ENCODE results near the gene TTN.
"Not testable (repeated sequence)": the region's sequence is repeated elsewhere in the genome, so short reads cannot be mapped to it uniquely, and the experiment has no call there.

The TTN gene

DNA sequence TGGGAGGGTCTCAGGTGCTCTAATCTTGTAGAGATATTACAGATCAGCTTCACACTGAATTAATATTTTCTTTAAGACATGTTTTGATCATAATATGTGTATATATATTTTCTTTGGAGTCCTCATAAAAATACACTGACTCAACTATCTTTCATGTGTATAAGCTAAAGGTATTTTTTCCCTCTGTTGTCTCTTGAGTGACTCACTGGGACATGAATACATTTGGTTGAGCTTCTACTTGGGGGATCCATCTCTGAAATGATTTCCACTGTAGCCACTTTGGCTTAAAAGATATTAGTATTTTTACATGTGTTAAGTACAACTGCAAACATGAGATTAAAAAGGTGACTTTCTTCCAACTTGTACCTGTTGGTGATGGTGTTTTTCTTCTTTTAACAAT lies 140.8 kb downstream of the TTN start:
- H3K79me2 ChIP-seq (ENCODE audit: insufficient read depth, low read depth) = no peaks in the 10 kb centered on the region
- TF ChIP-seq, protein P1, sequence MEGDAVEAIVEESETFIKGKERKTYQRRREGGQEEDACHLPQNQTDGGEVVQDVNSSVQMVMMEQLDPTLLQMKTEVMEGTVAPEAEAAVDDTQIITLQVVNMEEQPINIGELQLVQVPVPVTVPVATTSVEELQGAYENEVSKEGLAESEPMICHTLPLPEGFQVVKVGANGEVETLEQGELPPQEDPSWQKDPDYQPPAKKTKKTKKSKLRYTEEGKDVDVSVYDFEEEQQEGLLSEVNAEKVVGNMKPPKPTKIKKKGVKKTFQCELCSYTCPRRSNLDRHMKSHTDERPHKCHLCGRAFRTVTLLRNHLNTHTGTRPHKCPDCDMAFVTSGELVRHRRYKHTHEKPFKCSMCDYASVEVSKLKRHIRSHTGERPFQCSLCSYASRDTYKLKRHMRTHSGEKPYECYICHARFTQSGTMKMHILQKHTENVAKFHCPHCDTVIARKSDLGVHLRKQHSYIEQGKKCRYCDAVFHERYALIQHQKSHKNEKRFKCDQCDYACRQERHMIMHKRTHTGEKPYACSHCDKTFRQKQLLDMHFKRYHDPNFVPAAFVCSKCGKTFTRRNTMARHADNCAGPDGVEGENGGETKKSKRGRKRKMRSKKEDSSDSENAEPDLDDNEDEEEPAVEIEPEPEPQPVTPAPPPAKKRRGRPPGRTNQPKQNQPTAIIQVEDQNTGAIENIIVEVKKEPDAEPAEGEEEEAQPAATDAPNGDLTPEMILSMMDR (conservative IDR thresholded peaks at IDR 0.05; ENCODE audit: low read depth, low read length) = no peak
- H3K4me2 ChIP-seq = no peak overlapping the region
- H3K9ac ChIP-seq = no peak overlapping the region
- no peaks in the 10 kb centered on the region for H4K20me1 ChIP-seq (ENCODE audit: insufficient read depth)
- H3K27ac ChIP-seq = no peak overlapping the region
- no peaks in the 10 kb centered on the region for H3K27me3 ChIP-seq (ENCODE audit: insufficient read depth, low read depth)
- no peak overlapping the region for H3K4me3 ChIP-seq (IDR thresholded peaks at IDR 0.05; ENCODE audit: insufficient read depth, low read depth, low read length)
- H2AFZ ChIP-seq (ENCODE audit: low read depth) = no peak overlapping the region
- H3K4me1 ChIP-seq (ENCODE audit: low read depth, poor library complexity, severe bottlenecking) = no peaks in the 10 kb centered on the region
- no peaks in the 10 kb centered on the region for H3K36me3 ChIP-seq (ENCODE audit: insufficient read depth)

DNA sequence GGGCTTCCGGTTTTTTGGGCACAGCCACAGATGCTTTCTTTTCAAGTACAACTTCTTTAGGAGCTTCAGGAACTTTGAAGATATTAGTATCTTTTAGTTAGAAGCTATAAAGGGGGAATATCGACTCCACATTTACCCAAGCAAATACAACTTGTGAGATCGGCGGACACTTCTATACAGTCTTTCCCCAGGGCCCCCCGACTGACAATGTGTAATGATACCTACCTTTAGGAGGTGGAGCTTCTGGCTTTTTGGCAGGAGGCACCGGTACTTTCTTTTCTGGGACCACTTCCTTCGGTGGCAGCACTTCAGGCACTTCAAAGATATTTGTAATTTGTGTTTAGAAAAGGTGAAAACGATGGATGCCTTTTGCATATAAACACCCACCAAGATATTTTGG lies 148.7 kb downstream of the TTN start:
- not testable (repeated sequence) for H3K4me2 ChIP-seq; H4K20me1 ChIP-seq (ENCODE audit: insufficient read depth); H3K4me3 ChIP-seq (IDR thresholded peaks at IDR 0.05; ENCODE audit: insufficient read depth, low read depth, low read length); H3K79me2 ChIP-seq (ENCODE audit: insufficient read depth, low read depth); H3K9ac ChIP-seq; H3K27ac ChIP-seq; H2AFZ ChIP-seq (ENCODE audit: low read depth); H3K36me3 ChIP-seq (ENCODE audit: insufficient read depth); H3K27me3 ChIP-seq (ENCODE audit: insufficient read depth, low read depth); H3K4me1 ChIP-seq (ENCODE audit: low read depth, poor library complexity, severe bottlenecking)

DNA sequence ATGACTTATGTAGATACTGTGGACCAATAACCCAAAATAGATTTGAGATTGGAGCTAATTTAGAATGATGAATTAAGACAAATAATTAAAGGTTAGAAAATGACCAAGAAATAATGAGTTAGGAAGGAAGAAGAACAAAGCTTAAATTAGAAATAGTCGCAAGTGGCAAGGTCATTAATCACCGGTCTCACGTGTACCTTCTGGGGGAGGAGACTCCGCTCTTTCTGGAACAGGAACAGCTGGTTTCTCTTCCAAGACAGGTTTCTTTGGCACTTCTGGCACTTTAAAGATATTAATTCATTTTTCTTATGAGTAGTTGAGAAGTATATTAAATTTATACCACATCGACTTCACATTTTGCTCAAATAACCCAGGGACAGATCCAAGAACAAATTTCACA lies 156.7 kb downstream of the TTN start:
- TF ChIP-seq, protein P1 (conservative IDR thresholded peaks at IDR 0.05; ENCODE audit: low read depth, low read length) = no peak
- H3K4me2 ChIP-seq = no peak overlapping the region

DNA sequence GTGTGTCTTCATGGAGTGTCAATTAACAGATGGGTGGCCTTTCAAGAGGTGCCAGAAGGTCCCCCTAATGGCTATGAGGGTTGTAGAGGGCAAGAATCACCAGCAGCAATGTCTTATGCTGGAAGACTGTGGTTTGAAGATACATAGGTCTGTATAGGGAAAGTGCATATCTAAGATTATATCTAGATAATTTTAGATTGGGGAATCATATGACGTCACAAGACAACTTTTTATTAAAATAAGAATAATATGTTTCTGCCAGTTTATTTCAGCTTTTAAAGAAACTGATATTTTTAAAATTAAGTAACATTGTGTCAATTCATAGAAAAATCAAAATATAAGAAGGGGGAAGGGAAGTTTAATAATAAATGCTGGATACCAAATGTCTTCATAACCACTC lies 162.3 kb downstream of the TTN start:
- TF ChIP-seq, protein P1 (conservative IDR thresholded peaks at IDR 0.05; ENCODE audit: low read depth, low read length) = no peak
- no peak overlapping the region for H3K4me2 ChIP-seq
- H4K20me1 ChIP-seq (ENCODE audit: insufficient read depth) = no peaks in the 10 kb centered on the region
- no peak overlapping the region for H3K4me3 ChIP-seq (IDR thresholded peaks at IDR 0.05; ENCODE audit: insufficient read depth, low read depth, low read length)
- no peak overlapping the region for H3K27ac ChIP-seq
- no peak overlapping the region for H2AFZ ChIP-seq (ENCODE audit: low read depth)
- H3K79me2 ChIP-seq (ENCODE audit: insufficient read depth, low read depth) = no peaks in the 10 kb centered on the region
- H3K27me3 ChIP-seq (ENCODE audit: insufficient read depth, low read depth) = no peaks in the 10 kb centered on the region
- H3K9ac ChIP-seq = no peak overlapping the region
- H3K4me1 ChIP-seq (ENCODE audit: low read depth, poor library complexity, severe bottlenecking) = no peaks in the 10 kb centered on the region
- no peaks in the 10 kb centered on the region; the same call in 1 of the 2 replicates for H3K36me3 ChIP-seq (ENCODE audit: insufficient read depth)

More for the DNA sequence above, 156.7 kb downstream of the TTN start:
- H4K20me1 ChIP-seq (ENCODE audit: insufficient read depth) = no peaks in the 10 kb centered on the region
- no peaks in the 10 kb centered on the region for H3K79me2 ChIP-seq (ENCODE audit: insufficient read depth, low read depth)
- H3K4me1 ChIP-seq (ENCODE audit: low read depth, poor library complexity, severe bottlenecking) = no peaks in the 10 kb centered on the region
- no peak overlapping the region for H3K27ac ChIP-seq
- no peak overlapping the region for H2AFZ ChIP-seq (ENCODE audit: low read depth)
- no peaks in the 10 kb centered on the region for H3K36me3 ChIP-seq (ENCODE audit: insufficient read depth)
- no peak overlapping the region for H3K4me3 ChIP-seq (IDR thresholded peaks at IDR 0.05; ENCODE audit: insufficient read depth, low read depth, low read length)
- no peak overlapping the region for H3K9ac ChIP-seq
- H3K27me3 ChIP-seq (ENCODE audit: insufficient read depth, low read depth) = no peaks in the 10 kb centered on the region

DNA sequence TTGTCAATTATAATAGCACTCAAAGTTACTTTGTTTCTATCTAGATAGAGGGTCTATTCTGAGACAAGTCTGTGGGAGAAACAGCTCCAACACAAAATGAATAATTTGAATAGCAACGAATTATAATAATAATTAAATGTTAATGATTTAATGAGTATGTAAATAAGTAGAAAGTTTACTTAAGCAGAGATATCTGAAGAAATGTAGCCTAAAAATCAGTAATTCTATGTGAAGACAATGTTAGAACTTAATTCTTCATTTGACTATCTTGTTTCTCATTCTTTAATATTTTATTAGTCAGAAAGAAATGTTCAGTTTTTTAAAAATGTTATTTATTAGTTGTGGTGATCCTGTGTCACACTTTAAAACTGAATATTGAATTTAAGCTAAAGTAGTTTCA lies 165.7 kb downstream of the TTN start:
- H3K4me2 ChIP-seq = no peak overlapping the region
- no peak overlapping the region for H2AFZ ChIP-seq (ENCODE audit: low read depth)
- H3K27ac ChIP-seq = no peak overlapping the region
- no peaks in the 10 kb centered on the region for H4K20me1 ChIP-seq (ENCODE audit: insufficient read depth)
- H3K4me1 ChIP-seq (ENCODE audit: low read depth, poor library complexity, severe bottlenecking) = no peaks in the 10 kb centered on the region
- H3K36me3 ChIP-seq (ENCODE audit: insufficient read depth) = no peaks in the 10 kb centered on the region; the same call in 1 of the 2 replicates
- H3K4me3 ChIP-seq (IDR thresholded peaks at IDR 0.05; ENCODE audit: insufficient read depth, low read depth, low read length) = no peak overlapping the region
- no peaks in the 10 kb centered on the region for H3K79me2 ChIP-seq (ENCODE audit: insufficient read depth, low read depth)
- H3K27me3 ChIP-seq (ENCODE audit: insufficient read depth, low read depth) = no peaks in the 10 kb centered on the region; the same call in 1 of the 2 replicates
- TF ChIP-seq, protein P1 (conservative IDR thresholded peaks at IDR 0.05; ENCODE audit: low read depth, low read length) = no peak
- no peak overlapping the region for H3K9ac ChIP-seq

Measured in KMS-11 (cell line).